T47D (cell line): ENCODE data around the gene CACNB1.

ENCODE experiments used
- DNase-seq, 2 experiments: peaks; one replicate each; pipeline versions ENCODE4 v3.0.0 to v3.0.0-alpha.2; 2011 to 2012; ENCODE audit warnings: low read depth in 1 of 2, low spot score in 1 of 2
- JUND ChIP-seq: IDR thresholded peaks from 2 replicates; pipeline ENCODE4 v1.6.1; 2012; ENCODE audit warnings: low read depth
- in situ Hi-C: cut with HindIII; loops from 2 replicates; pipeline ENCODE4 v1.10.0; 2016; ENCODE audit warnings: low sequenced_read_pairs, low pct_unique_long_range_greater_than_20kb

The CACNB1 gene

GRCh38 chr17:39197380-39198185 is at the start of gene CACNB1:
CACNB1 (minus strand) TSS chr17:39197669; CDS start chr17:39197495, 174 bp downstream.
- in situ Hi-C loops, result no loop called here
- peak; percentile 87 to 95 for DNase-seq
- TF ChIP-seq JUND, result no peak

DNA sequence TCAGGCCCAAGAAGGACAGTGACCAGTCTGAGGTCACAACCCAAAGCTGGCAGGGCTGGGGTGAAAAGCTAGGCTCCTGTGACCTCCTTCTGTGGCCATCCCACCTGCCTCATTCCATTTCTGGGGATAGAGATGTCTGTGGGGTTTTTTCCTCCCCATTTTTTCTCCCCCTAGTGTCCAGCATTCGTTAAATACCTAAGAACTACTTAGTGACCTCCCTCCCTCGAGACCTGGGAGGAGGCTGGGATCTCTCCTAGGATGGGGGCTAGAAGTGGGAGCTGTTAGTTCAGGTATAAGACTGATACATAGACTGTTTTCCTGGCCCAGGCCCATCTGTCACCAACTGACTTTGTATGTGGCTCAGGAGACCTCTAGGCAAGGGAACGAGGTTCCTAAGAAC is 48.8 kb upstream of the CACNB1 start:
- in situ Hi-C loops, result no loop called here
- peak in 1 of 2 experiments; percentile 29 for DNase-seq
- TF ChIP-seq JUND, result no peak

GRCh38 chr17:39244600-39245570 is 47.4 kb upstream of the CACNB1 start:
- in situ Hi-C loops, result no loop called here
- peak; percentile 73 to 90 for DNase-seq
- no peak for TF ChIP-seq JUND

- no peak for TF ChIP-seq JUND
- in situ Hi-C loops, result no loop called here
- DNase-seq, result no peak
Observed at GRCh38 chr17:39244016-39244599, 46.6 kb upstream of the CACNB1 start.

GRCh38 chr17:39243155-39243554 is 45.7 kb upstream of the CACNB1 start:
- in situ Hi-C loops, result no loop called here
- TF ChIP-seq JUND, result no peak
- no peak for DNase-seq

DNA sequence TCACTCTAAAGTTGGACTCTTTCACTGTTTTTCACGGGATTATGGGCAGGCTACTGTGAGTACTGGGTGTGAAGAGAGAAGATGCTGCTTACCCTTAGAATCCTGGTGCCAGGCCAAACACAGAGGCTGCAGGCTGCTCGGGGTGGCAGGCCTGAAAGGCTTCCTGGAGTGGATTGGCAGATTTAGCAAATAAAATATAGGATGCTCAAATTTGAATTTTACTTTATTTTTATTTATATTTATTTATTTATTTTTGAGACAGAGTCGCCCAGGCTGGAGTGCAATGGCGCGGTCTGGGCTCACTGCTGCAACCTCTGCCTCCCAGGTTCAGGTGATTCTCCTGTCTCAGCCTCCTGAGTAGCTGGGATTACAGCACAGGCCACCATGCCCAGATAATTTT is 43.2 kb upstream of the CACNB1 start:
- in situ Hi-C loops, result no loop called here
- no peak for TF ChIP-seq JUND

DNA sequence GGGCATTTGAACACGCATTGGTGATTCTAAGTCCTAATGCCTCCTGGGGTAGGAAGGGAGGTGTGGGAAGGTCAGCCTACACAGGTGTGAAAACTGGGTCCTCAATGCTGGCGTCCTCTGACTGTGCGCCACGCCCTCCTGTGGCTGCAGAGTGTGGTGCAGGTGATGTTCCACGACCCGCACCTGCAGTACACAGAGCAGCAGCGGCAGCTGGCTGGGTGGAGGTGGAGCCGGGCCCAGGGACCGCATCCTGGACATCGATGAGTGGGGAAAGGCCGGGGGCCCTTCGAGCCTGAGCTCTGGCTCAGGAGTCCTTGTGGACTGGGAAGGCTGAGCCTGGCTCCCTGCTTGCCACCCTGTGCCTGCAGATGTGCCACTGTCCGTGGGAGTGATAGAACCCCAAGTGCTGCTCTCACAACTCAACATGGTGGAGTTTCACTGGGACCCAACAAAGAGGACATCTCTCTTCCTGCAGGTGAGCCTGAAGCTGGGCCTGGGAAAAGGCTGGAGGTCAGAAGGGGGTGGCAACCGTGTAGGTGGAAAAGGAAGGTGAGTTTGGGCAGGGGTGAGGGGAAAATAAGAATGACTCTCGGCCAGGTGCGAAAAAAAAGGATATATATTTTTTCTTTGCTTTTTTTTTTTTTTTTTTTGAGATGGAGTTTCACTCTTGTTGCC is 42.3 kb upstream of the CACNB1 start:
- no peak for TF ChIP-seq JUND
- in situ Hi-C loops, result no loop called here
- peak; percentile 78 to 83 for DNase-seq

More for the DNA sequence above, 43.2 kb upstream of the CACNB1 start:
- no peak for DNase-seq

GRCh38 chr17:39238311-39238972 is 41.0 kb upstream of the CACNB1 start:
- in situ Hi-C loops, result no loop called here
- TF ChIP-seq JUND, result no peak
- DNase-seq, result peak in 1 of 2 experiments; percentile 44

DNA sequence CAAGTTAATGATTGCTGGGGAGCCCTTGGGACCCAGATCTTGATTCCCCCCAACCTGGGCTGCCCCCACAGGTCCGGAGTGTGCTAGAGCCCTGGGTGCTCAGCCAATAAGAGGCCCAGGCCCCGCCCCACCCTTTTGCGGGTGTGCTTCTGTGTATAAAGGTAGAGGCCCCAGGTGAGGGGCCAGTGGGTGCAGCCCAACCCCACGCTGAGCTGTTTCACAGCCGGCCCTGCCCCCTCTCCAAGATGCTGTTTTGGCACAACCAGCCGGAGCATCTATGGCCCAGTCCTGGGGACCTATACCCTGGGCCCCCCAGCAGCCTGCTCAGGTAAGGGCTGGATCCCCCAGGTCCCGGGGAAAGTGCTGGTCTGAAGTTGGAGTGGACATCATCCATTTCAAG is 40.1 kb upstream of the CACNB1 start:
- TF ChIP-seq JUND, result no peak
- no peak for DNase-seq
- in situ Hi-C loops, result no loop called here

GRCh38 chr17:39236981-39237441 is 39.5 kb upstream of the CACNB1 start:
- DNase-seq, result no peak
- in situ Hi-C loops, result no loop called here
- TF ChIP-seq JUND, result no peak

DNA sequence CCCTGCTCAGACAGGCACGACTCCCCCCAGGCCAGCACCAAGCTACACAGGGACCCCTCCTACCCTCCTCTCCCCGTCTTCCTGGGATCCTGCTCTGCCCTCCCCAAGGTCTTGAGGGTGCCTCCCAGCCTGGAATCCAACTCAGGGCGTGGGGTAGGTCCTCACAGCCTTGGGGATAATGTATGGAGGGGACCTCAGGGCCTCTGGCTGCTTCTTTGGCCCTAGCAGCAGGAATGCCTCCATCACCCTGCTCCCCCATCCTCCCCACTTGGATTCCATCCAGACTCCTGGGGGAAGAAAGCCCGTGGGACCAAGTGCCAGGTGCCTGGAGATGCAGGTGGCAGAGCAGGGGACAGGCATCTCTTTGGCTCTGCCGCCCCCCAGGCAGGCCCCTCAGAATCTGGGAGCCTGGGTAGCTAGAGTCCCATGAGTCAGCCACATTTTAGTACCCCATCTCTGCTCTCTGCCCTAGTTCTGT is 39.0 kb upstream of the CACNB1 start:
- no peak for DNase-seq
- no peak for TF ChIP-seq JUND
- in situ Hi-C loops, result no loop called here
